Measurements from ENCODE around the gene STN1.

STN1 gene

GRCh38 chr10:103932271-103932670 lies 14.3 kb upstream of the STN1 start:
- TF ChIP-seq CREB1 (IDR thresholded peaks at IDR 0.05; ENCODE audit: low read depth) (no peak), CEBPB (IDR thresholded peaks at IDR 0.05) (no peak), RAD21 (IDR thresholded peaks at IDR 0.05; ENCODE audit: low read depth) (no peak)

DNA sequence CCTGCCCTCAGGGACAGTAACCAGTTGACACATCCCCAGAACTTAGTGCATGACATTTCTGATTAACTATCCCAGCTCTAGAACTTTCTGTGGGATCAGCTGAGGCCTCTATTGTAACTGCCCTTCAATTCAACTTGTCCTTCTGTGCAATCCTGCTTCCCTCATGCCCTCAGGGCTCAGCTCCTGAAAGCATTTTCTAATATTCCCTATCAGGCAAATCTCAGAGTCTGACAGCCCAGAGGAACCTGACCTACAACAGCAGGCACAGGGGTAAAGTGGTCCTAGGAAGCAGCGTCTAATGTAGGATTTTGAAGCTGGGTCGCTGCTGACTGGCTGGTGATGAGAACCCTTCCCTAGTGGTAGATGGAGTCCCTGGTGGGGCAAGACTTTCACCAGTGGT lies 13.6 kb upstream of the STN1 start:
- no peak for TF ChIP-seq FOXM1 (IDR thresholded peaks at IDR 0.05; ENCODE audit: borderline replicate concordance, low read depth)
- TF ChIP-seq NFIC (IDR thresholded peaks at IDR 0.05) = no peak
- no peak for TF ChIP-seq EP300 (IDR thresholded peaks at IDR 0.05; ENCODE audit: borderline replicate concordance)
- no peak for TF ChIP-seq CREB1 (IDR thresholded peaks at IDR 0.05; ENCODE audit: low read depth)
- TF ChIP-seq EGR1 (IDR thresholded peaks at IDR 0.05) = no peak
- no peak for TF ChIP-seq CEBPB (IDR thresholded peaks at IDR 0.05)
- no peak for TF ChIP-seq TAF1 (IDR thresholded peaks at IDR 0.05; ENCODE audit: low read depth)

GRCh38 chr10:103930881-103931280 lies 12.9 kb upstream of the STN1 start:
- TF ChIP-seq CREB1 (IDR thresholded peaks at IDR 0.05; ENCODE audit: low read depth) (no peak), USF1 (IDR thresholded peaks at IDR 0.05) (no peak), YY1 (IDR thresholded peaks at IDR 0.05; ENCODE audit: low read depth) (no peak), ZBTB7A (IDR thresholded peaks at IDR 0.05; ENCODE audit: low read depth) (no peak), EGR1 (IDR thresholded peaks at IDR 0.05) (no peak), TCF12 (IDR thresholded peaks at IDR 0.05; ENCODE audit: low read depth) (no peak), CEBPB (IDR thresholded peaks at IDR 0.05) (no peak), EP300 (IDR thresholded peaks at IDR 0.05; ENCODE audit: borderline replicate concordance) (no peak), RAD21 (IDR thresholded peaks at IDR 0.05; ENCODE audit: low read depth) (no peak), TAF1 (IDR thresholded peaks at IDR 0.05; ENCODE audit: low read depth) (no peak), FOXM1 (IDR thresholded peaks at IDR 0.05; ENCODE audit: borderline replicate concordance, low read depth) (no peak)
- TF ChIP-seq, protein P1, sequence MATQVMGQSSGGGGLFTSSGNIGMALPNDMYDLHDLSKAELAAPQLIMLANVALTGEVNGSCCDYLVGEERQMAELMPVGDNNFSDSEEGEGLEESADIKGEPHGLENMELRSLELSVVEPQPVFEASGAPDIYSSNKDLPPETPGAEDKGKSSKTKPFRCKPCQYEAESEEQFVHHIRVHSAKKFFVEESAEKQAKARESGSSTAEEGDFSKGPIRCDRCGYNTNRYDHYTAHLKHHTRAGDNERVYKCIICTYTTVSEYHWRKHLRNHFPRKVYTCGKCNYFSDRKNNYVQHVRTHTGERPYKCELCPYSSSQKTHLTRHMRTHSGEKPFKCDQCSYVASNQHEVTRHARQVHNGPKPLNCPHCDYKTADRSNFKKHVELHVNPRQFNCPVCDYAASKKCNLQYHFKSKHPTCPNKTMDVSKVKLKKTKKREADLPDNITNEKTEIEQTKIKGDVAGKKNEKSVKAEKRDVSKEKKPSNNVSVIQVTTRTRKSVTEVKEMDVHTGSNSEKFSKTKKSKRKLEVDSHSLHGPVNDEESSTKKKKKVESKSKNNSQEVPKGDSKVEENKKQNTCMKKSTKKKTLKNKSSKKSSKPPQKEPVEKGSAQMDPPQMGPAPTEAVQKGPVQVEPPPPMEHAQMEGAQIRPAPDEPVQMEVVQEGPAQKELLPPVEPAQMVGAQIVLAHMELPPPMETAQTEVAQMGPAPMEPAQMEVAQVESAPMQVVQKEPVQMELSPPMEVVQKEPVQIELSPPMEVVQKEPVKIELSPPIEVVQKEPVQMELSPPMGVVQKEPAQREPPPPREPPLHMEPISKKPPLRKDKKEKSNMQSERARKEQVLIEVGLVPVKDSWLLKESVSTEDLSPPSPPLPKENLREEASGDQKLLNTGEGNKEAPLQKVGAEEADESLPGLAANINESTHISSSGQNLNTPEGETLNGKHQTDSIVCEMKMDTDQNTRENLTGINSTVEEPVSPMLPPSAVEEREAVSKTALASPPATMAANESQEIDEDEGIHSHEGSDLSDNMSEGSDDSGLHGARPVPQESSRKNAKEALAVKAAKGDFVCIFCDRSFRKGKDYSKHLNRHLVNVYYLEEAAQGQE (IDR thresholded peaks at IDR 0.05; ENCODE audit: low read depth) = no peak
- TF ChIP-seq, protein P2, sequence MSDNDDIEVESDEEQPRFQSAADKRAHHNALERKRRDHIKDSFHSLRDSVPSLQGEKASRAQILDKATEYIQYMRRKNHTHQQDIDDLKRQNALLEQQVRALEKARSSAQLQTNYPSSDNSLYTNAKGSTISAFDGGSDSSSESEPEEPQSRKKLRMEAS (IDR thresholded peaks at IDR 0.05) = no peak

- no peak for TF ChIP-seq TCF12 (IDR thresholded peaks at IDR 0.05; ENCODE audit: low read depth)
- TF ChIP-seq, protein P2 (IDR thresholded peaks at IDR 0.05) = no peak
- no peak for TF ChIP-seq RAD21 (IDR thresholded peaks at IDR 0.05; ENCODE audit: low read depth)
- TF ChIP-seq FOXM1 (IDR thresholded peaks at IDR 0.05; ENCODE audit: borderline replicate concordance, low read depth) = no peak
- TF ChIP-seq, protein P1 (IDR thresholded peaks at IDR 0.05; ENCODE audit: low read depth) = no peak
- TF ChIP-seq EGR1 (IDR thresholded peaks at IDR 0.05) = no peak
- TF ChIP-seq CREB1 (IDR thresholded peaks at IDR 0.05; ENCODE audit: low read depth) = no peak
- TF ChIP-seq YY1 (IDR thresholded peaks at IDR 0.05; ENCODE audit: low read depth) = no peak
- TF ChIP-seq USF1 (IDR thresholded peaks at IDR 0.05) = no peak
- TF ChIP-seq TEAD4 (IDR thresholded peaks at IDR 0.05) = no peak
- no peak for TF ChIP-seq CEBPB (IDR thresholded peaks at IDR 0.05)
- TF ChIP-seq EP300 (IDR thresholded peaks at IDR 0.05; ENCODE audit: borderline replicate concordance) = no peak
Measured at GRCh38 chr10:103930449-103930848, 12.5 kb upstream of the STN1 start.

GRCh38 chr10:103929381-103929921 lies 11.5 kb upstream of the STN1 start:
- TF ChIP-seq EP300 (IDR thresholded peaks at IDR 0.05; ENCODE audit: borderline replicate concordance) (no peak), TAF1 (IDR thresholded peaks at IDR 0.05; ENCODE audit: low read depth) (no peak), CREB1 (IDR thresholded peaks at IDR 0.05; ENCODE audit: low read depth) (no peak), YY1 (IDR thresholded peaks at IDR 0.05; ENCODE audit: low read depth) (no peak), NFIC (IDR thresholded peaks at IDR 0.05) (no peak), ZBTB7A (IDR thresholded peaks at IDR 0.05; ENCODE audit: low read depth) (no peak), RAD21 (IDR thresholded peaks at IDR 0.05; ENCODE audit: low read depth) (no peak), EGR1 (IDR thresholded peaks at IDR 0.05) (no peak), USF1 (IDR thresholded peaks at IDR 0.05) (no peak), TCF12 (IDR thresholded peaks at IDR 0.05; ENCODE audit: low read depth) (no peak), TEAD4 (IDR thresholded peaks at IDR 0.05) (no peak), FOXM1 (IDR thresholded peaks at IDR 0.05; ENCODE audit: borderline replicate concordance, low read depth) (no peak), CEBPB (IDR thresholded peaks at IDR 0.05) (no peak)
- TF ChIP-seq, protein P1 (IDR thresholded peaks at IDR 0.05; ENCODE audit: low read depth) = no peak
- TF ChIP-seq, protein P2 (IDR thresholded peaks at IDR 0.05) = no peak
